ENCODE results near the gene SIX3. TPM values are rescaled to one million over a fixed set of nuclear protein-coding genes. Genes with fewer than 3 reads are reported as not detected.

Gene SIX3
- polyA plus RNA-seq, 2 of the 4 experiments (the other 2 are of a cell fraction), result 0.22 to 0.59 TPM

DNA sequence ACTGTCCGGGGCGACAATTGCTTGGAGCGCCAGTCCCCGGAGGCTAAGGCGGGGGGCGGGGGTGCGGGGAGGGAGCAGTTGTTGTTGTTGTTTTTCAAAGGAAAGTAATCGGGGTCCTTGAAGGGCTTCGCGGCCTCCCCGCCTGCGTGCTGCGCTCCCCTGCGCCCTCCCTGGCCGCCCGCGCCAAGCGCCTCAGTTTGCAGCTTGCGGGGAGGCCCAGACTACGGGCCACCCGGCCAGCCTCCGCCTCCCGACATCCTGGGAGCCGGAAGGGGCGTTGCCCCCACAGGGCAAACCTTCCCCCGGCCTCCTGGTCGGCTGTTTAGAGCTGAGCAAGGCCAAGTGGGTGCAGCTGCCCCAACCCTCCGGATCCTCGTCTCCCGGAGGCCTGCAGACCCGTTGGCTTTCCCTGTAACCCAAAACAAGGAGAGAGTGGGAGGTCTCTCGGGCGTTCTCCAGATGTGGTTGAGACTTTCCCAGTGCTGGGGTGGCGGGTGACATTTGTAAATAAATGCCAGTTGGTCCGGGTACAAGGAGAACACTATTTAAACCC is 3.7 kb upstream of the SIX3 start:
- CTCF ChIA-PET, result interaction anchor here (0.6 to 5.0 kb wide), 14 partner anchors 9 to 646 kb away, joined by 3 to 33 read pairs (median 4); no protein-coding TSS in a partner anchor
- TF ChIP-seq, protein P1, sequence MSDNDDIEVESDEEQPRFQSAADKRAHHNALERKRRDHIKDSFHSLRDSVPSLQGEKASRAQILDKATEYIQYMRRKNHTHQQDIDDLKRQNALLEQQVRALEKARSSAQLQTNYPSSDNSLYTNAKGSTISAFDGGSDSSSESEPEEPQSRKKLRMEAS (IDR thresholded peaks at IDR 0.05), result peak; percentile 83
- TF ChIP-seq, protein P2, sequence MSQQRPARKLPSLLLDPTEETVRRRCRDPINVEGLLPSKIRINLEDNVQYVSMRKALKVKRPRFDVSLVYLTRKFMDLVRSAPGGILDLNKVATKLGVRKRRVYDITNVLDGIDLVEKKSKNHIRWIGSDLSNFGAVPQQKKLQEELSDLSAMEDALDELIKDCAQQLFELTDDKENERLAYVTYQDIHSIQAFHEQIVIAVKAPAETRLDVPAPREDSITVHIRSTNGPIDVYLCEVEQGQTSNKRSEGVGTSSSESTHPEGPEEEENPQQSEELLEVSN (IDR thresholded peaks at IDR 0.05; ENCODE audit: borderline replicate concordance, low read depth), result peak; percentile 79
- TF ChIP-seq EHMT2 (IDR thresholded peaks at IDR 0.05; ENCODE audit: low read depth) (no peak), RAD21 (conservative IDR thresholded peaks at IDR 0.05 in 1 of 2, IDR thresholded peaks at IDR 0.05 in 1 of 2) (peak in 1 of 2 experiments; percentile 31; a peak in 1 of 5 replicates), KDM5A (IDR thresholded peaks at IDR 0.05) (no peak), RARB (CRISPR knock-in tag; IDR thresholded peaks at IDR 0.05) (no peak), EP300 (IDR thresholded peaks at IDR 0.05) (no peak), RFX5 (IDR thresholded peaks at IDR 0.05) (no peak), MAZ (IDR thresholded peaks at IDR 0.05; ENCODE audit: borderline replicate concordance, low read depth, low read length) (no peak), NPAS2 (CRISPR knock-in tag; IDR thresholded peaks at IDR 0.05; ENCODE audit: borderline replicate concordance) (no peak), KDM1A (IDR thresholded peaks at IDR 0.05; ENCODE audit: low read depth) (no peak), SMC3 (IDR thresholded peaks at IDR 0.05) (no peak), ZNF302 (CRISPR knock-in tag; IDR thresholded peaks at IDR 0.05) (no peak), NR3C1 (IDR thresholded peaks at IDR 0.05) (no peak), ZSCAN20 (CRISPR knock-in tag; IDR thresholded peaks at IDR 0.05) (no peak), SREBF2 (IDR thresholded peaks at IDR 0.05) (no peak), POLR2A (IDR thresholded peaks at IDR 0.05; ENCODE audit: low read length) (peak; percentile 98), HOXB5 (CRISPR knock-in tag; IDR thresholded peaks at IDR 0.05) (no peak), TFCP2L1 (CRISPR knock-in tag; IDR thresholded peaks at IDR 0.05) (no peak), EHF (CRISPR knock-in tag; IDR thresholded peaks at IDR 0.05) (no peak), CHD2 (IDR thresholded peaks at IDR 0.05; ENCODE audit: low read length, partially characterized antibody) (no peak), PHF8 (IDR thresholded peaks at IDR 0.05; ENCODE audit: borderline replicate concordance, low read depth) (peak; percentile 40; the same call in 1 of the 2 replicates), FOXS1 (CRISPR knock-in tag; IDR thresholded peaks at IDR 0.05) (no peak), JUN (IDR thresholded peaks at IDR 0.05) (peak; percentile 73 to 86; a peak in 2 of 5 replicates), CHD4 (IDR thresholded peaks at IDR 0.05; ENCODE audit: borderline replicate concordance) (no peak), NFE2L2 (conservative IDR thresholded peaks at IDR 0.05; ENCODE audit: low read length) (no peak), HOXB13 (CRISPR knock-in tag; IDR thresholded peaks at IDR 0.05; ENCODE audit: low read depth) (no peak), RNF2 (IDR thresholded peaks at IDR 0.05; ENCODE audit: borderline replicate concordance, low read depth) (no peak), MYC (IDR thresholded peaks at IDR 0.05; ENCODE audit: borderline replicate concordance, low read length) (no peak)
- TF ChIP-seq, protein P3, sequence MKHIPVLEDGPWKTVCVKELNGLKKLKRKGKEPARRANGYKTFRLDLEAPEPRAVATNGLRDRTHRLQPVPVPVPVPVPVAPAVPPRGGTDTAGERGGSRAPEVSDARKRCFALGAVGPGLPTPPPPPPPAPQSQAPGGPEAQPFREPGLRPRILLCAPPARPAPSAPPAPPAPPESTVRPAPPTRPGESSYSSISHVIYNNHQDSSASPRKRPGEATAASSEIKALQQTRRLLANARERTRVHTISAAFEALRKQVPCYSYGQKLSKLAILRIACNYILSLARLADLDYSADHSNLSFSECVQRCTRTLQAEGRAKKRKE (CRISPR knock-in tag; IDR thresholded peaks at IDR 0.05; ENCODE audit: low read depth), result no peak
- TF ChIP-seq, protein P4, sequence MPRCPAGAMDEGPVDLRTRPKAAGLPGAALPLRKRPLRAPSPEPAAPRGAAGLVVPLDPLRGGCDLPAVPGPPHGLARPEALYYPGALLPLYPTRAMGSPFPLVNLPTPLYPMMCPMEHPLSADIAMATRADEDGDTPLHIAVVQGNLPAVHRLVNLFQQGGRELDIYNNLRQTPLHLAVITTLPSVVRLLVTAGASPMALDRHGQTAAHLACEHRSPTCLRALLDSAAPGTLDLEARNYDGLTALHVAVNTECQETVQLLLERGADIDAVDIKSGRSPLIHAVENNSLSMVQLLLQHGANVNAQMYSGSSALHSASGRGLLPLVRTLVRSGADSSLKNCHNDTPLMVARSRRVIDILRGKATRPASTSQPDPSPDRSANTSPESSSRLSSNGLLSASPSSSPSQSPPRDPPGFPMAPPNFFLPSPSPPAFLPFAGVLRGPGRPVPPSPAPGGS (IDR thresholded peaks at IDR 0.05), result peak; percentile 95
- TF ChIP-seq, protein P5, sequence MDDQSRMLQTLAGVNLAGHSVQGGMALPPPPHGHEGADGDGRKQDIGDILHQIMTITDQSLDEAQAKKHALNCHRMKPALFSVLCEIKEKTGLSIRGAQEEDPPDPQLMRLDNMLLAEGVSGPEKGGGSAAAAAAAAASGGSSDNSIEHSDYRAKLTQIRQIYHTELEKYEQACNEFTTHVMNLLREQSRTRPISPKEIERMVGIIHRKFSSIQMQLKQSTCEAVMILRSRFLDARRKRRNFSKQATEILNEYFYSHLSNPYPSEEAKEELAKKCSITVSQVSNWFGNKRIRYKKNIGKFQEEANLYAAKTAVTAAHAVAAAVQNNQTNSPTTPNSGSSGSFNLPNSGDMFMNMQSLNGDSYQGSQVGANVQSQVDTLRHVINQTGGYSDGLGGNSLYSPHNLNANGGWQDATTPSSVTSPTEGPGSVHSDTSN (IDR thresholded peaks at IDR 0.05), result 0 out of 2 replicates have a peak, but pooled peaks have one; percentile 38
- TF ChIP-seq, protein P6, sequence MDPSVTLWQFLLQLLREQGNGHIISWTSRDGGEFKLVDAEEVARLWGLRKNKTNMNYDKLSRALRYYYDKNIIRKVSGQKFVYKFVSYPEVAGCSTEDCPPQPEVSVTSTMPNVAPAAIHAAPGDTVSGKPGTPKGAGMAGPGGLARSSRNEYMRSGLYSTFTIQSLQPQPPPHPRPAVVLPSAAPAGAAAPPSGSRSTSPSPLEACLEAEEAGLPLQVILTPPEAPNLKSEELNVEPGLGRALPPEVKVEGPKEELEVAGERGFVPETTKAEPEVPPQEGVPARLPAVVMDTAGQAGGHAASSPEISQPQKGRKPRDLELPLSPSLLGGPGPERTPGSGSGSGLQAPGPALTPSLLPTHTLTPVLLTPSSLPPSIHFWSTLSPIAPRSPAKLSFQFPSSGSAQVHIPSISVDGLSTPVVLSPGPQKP (IDR thresholded peaks at IDR 0.05; ENCODE audit: low read depth, low read length), result no peak
- TF ChIP-seq, protein P7, sequence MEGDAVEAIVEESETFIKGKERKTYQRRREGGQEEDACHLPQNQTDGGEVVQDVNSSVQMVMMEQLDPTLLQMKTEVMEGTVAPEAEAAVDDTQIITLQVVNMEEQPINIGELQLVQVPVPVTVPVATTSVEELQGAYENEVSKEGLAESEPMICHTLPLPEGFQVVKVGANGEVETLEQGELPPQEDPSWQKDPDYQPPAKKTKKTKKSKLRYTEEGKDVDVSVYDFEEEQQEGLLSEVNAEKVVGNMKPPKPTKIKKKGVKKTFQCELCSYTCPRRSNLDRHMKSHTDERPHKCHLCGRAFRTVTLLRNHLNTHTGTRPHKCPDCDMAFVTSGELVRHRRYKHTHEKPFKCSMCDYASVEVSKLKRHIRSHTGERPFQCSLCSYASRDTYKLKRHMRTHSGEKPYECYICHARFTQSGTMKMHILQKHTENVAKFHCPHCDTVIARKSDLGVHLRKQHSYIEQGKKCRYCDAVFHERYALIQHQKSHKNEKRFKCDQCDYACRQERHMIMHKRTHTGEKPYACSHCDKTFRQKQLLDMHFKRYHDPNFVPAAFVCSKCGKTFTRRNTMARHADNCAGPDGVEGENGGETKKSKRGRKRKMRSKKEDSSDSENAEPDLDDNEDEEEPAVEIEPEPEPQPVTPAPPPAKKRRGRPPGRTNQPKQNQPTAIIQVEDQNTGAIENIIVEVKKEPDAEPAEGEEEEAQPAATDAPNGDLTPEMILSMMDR (IDR thresholded peaks at IDR 0.05), result no peak; the same call in 2 of the 3 replicates
- ATAC-seq, result peak; percentile 79 to 91
- 5% methylated on average over 33 of the region's 35 CpGs for WGBS (ENCODE audit: missing lambda C conversion rate)
- no peak for FAIRE-seq
- H3K4me2 ChIP-seq, result peak overlapping the region; percentile 92
- H3K27ac ChIP-seq, result peak overlapping the region; percentile 93
- peak overlapping the region; percentile 82 for H3K4me3 ChIP-seq
- POLR2A ChIA-PET, result interaction anchor here (0.6 to 1.8 kb wide), 9 partner anchors 14 to 940 kb away, joined by 3 to 8 read pairs (median 3); partner anchors contain the start of genes CAMKMT, PPM1B and PREPL
- peaks cover 25% of the 10 kb centered on the region for H3K4me1 ChIP-seq
- no peaks in the 10 kb centered on the region for H3K9me3 ChIP-seq
- DNase-seq (ENCODE audit: low read depth in 1 of 2, low spot score in 1 of 2), result peak; percentile 81 to 87
